H9 (cell line): ENCODE measurements around the gene RPRD1B. TPM values are rescaled to one million over a fixed set of nuclear protein-coding genes. Genes with fewer than 3 reads are reported as not detected.

Experiments used
- DNase-seq: peaks from one replicate; pipeline ENCODE4 v3.0.0-alpha.2; 2017
- H2AFZ ChIP-seq: one replicate; pipeline ENCODE4 v1.6.1; 2013; ENCODE audit warnings: mild to moderate bottlenecking, low read length, control low read depth, moderate library complexity
- H2AK5ac ChIP-seq: 2 replicates; pipeline ENCODE4 v1.6.1; 2013; ENCODE audit warnings: low read length, control low read depth, mixed read lengths; ENCODE audit not compliant: insufficient read length
- H2BK120ac ChIP-seq: one replicate; pipeline ENCODE4 v1.6.1; 2013; ENCODE audit warnings: low read depth, mild to moderate bottlenecking, low read length, control low read depth, inconsistent platforms; ENCODE audit not compliant: poor library complexity, severe bottlenecking
- H2BK12ac ChIP-seq: 2 replicates; pipeline ENCODE4 v1.6.1; 2013; ENCODE audit warnings: low read length, control low read depth, mixed read lengths, low read depth; ENCODE audit not compliant: insufficient read length
- H2BK15ac ChIP-seq: 2 replicates; pipeline ENCODE4 v1.6.1; 2013; ENCODE audit warnings: low read depth, low read length, control low read depth
- H2BK20ac ChIP-seq: one replicate; pipeline ENCODE4 v1.6.1; 2013; ENCODE audit warnings: low read depth, mild to moderate bottlenecking, low read length, control low read depth, inconsistent platforms; ENCODE audit not compliant: poor library complexity, severe bottlenecking
- H2BK5ac ChIP-seq: 2 replicates; pipeline ENCODE4 v1.6.1; 2013; ENCODE audit warnings: low read length, control low read depth, mixed read lengths; ENCODE audit not compliant: insufficient read length
- H3K14ac ChIP-seq: 2 replicates; pipeline ENCODE4 v1.6.1; 2013; ENCODE audit warnings: low read length, control low read depth; ENCODE audit not compliant: insufficient read depth
- H3K18ac ChIP-seq: 2 replicates; pipeline ENCODE4 v1.6.1; 2013; ENCODE audit warnings: low read depth, mild to moderate bottlenecking, mixed read lengths, low read length, control low read depth; ENCODE audit not compliant: insufficient read length
- H3K23ac ChIP-seq: 2 replicates; pipeline ENCODE4 v1.6.1; 2013; ENCODE audit warnings: low read length, control low read depth, mixed read lengths, low read depth; ENCODE audit not compliant: insufficient read length
- H3K23me2 ChIP-seq: 2 replicates; pipeline ENCODE4 v1.6.1; 2013; ENCODE audit warnings: low read depth, mild to moderate bottlenecking, mixed read lengths, low read length, control low read depth; ENCODE audit not compliant: insufficient read length, poor library complexity, severe bottlenecking
- H3K27ac ChIP-seq: 2 replicates; pipeline ENCODE4 v1.5.1; 2013; ENCODE audit warnings: low read length, control low read depth, mixed read lengths, low read depth; ENCODE audit not compliant: insufficient read length
- H3K27me3 ChIP-seq: 2 replicates; pipeline ENCODE4 v1.6.1; 2013; ENCODE audit warnings: low read length, control low read depth, inconsistent platforms; ENCODE audit not compliant: insufficient read depth
- H3K4ac ChIP-seq: 2 replicates; pipeline ENCODE4 v1.6.1; 2013; ENCODE audit warnings: low read depth, mild to moderate bottlenecking, control low read depth, inconsistent platforms, low read length, moderate library complexity
- H3K4me1 ChIP-seq: 2 replicates; pipeline ENCODE4 v1.6.1; 2013; ENCODE audit warnings: low read length, control low read depth, inconsistent platforms; ENCODE audit not compliant: insufficient read depth
- H3K4me2 ChIP-seq: 2 replicates; pipeline ENCODE4 v1.6.1; 2013; ENCODE audit warnings: low read length, control low read depth, mixed read lengths; ENCODE audit not compliant: insufficient read length, insufficient read depth
- H3K56ac ChIP-seq: 2 replicates; pipeline ENCODE4 v1.6.1; 2013; ENCODE audit warnings: low read depth, mild to moderate bottlenecking, mixed read lengths, low read length, control low read depth; ENCODE audit not compliant: insufficient read length
- H3K79me1 ChIP-seq: 2 replicates; pipeline ENCODE4 v1.6.1; 2013; ENCODE audit warnings: low read depth, mild to moderate bottlenecking, moderate library complexity, low read length, control low read depth, inconsistent platforms; ENCODE audit not compliant: insufficient read depth, poor library complexity, severe bottlenecking
- H3K79me2 ChIP-seq: 2 replicates; pipeline ENCODE4 v1.6.1; 2013; ENCODE audit warnings: low read length, control low read depth, inconsistent platforms; ENCODE audit not compliant: insufficient read depth
- H3K9ac ChIP-seq: 2 replicates; pipeline ENCODE4 v1.6.1; 2013; ENCODE audit warnings: low read length, control low read depth, mixed read lengths; ENCODE audit not compliant: insufficient read length; ENCODE audit errors: extremely low read depth
- H3K9me3 ChIP-seq: one replicate; pipeline ENCODE4 v1.6.1; 2013; ENCODE audit warnings: low read depth, low read length, inconsistent platforms; ENCODE audit not compliant: control insufficient read depth
- H3T11ph ChIP-seq: one replicate; pipeline ENCODE4 v1.6.1; 2013; ENCODE audit warnings: mild to moderate bottlenecking, low read length, control low read depth, inconsistent platforms
- H4K20me1 ChIP-seq: one replicate; pipeline ENCODE4 v1.6.1; 2013; ENCODE audit not compliant: control insufficient read depth, insufficient read length, insufficient read depth
- H4K5ac ChIP-seq: 2 replicates; pipeline ENCODE4 v1.6.1; 2013; ENCODE audit warnings: low read depth, mild to moderate bottlenecking, mixed read lengths, low read length, control low read depth; ENCODE audit not compliant: insufficient read length
- H4K8ac ChIP-seq: replicated peaks from 2 replicates; pipeline ENCODE4 v1.6.1; 2013; ENCODE audit warnings: low read length, control low read depth, mixed read lengths, low read depth; ENCODE audit not compliant: insufficient read length
- H4K91ac ChIP-seq: 2 replicates; pipeline ENCODE4 v1.6.1; 2013; ENCODE audit warnings: low read depth, mild to moderate bottlenecking, moderate library complexity, mixed read lengths, low read length, control low read depth; ENCODE audit not compliant: insufficient read length
- H3K27ac Mint-ChIP-seq, 3 experiments: 2 replicates in 2 of 3; 3 replicates in 1 of 3; pipeline ENCODE4 v1.8.0; 2020 to 2021; ENCODE audit warnings: mixed read lengths in 3 of 3, mild to moderate bottlenecking in 1 of 3, moderate library complexity in 1 of 3
- H3K27me3 Mint-ChIP-seq: 2 replicates; pipeline ENCODE4 v1.8.0; 2021; ENCODE audit warnings: low read depth, mild to moderate bottlenecking, moderate library complexity, mixed read lengths
- H3K36me3 Mint-ChIP-seq, 3 experiments: 2 replicates in 2 of 3; 3 replicates in 1 of 3; pipeline ENCODE4 v1.8.0; 2020 to 2021; ENCODE audit warnings: low read depth in 3 of 3, mixed read lengths in 3 of 3; ENCODE audit not compliant: insufficient read depth in 1 of 3
- H3K4me1 Mint-ChIP-seq, 2 experiments: 2 replicates each; pipeline ENCODE4 v1.8.0; 2020; ENCODE audit warnings: mixed read lengths in 2 of 2
- H3K4me3 Mint-ChIP-seq, 2 experiments: 2 replicates in 1 of 2; 3 replicates in 1 of 2; pipeline ENCODE4 v1.8.0; 2020 to 2021; ENCODE audit warnings: mild to moderate bottlenecking in 2 of 2, mixed read lengths in 2 of 2, moderate library complexity in 1 of 2
- H3K9me3 Mint-ChIP-seq, 2 experiments: 2 replicates in 1 of 2; 3 replicates in 1 of 2; pipeline ENCODE4 v1.8.0; 2020; ENCODE audit warnings: mild to moderate bottlenecking in 2 of 2, mixed read lengths in 2 of 2, moderate library complexity in 1 of 2
- WGBS: extraction: QIAGEN DNeasy Blood & Tissue Kit; methylation state at CpG from one replicate; pipeline ENCODE4 v1.1.7; 2013; ENCODE audit warnings: missing lambda C conversion rate, low lambda C conversion rate, mixed read lengths; ENCODE audit not compliant: insufficient read length; ENCODE audit errors: extremely low coverage; 5-methylcytosine and 5-hydroxymethylcytosine counted together
- total RNA-seq: library from RNA; stranded (reverse); gene quantifications from 2 replicates; pipeline ENCODE4 v1.2.1, GENCODE V29; 2021
- TF ChIP-seq, protein P1 (sequence below): fragments of 200-600 bp; sonication (generic); conservative IDR thresholded peaks from 3 replicates; pipeline ENCODE4 v1.8.0; 2021; ENCODE audit warnings: antibody characterized with exemption, mild to moderate bottlenecking

The RPRD1B gene
- total RNA-seq, 1 experiment from 2014 or later = 34.3 TPM

DNA sequence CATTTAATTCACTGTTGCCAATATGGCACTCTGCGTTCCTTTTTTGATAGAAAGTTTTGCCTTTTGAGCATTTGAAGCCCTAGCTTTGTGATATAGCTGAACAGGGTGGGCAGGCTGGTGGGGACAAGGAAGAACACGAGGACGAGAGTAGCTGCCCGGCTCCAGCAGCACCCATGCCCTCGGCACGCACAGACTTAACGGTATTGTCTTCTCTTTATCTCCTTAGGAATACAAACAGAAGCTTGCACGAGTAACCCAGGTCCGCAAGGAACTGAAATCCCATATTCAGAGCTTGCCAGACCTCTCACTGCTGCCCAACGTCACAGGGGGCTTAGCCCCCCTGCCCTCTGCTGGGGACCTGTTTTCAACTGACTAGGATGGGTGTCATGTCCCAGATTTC lies 56.0 kb downstream of the RPRD1B start:
- Histone ChIP-seq H3K4ac (no peak overlapping the region), H2AFZ (no peak overlapping the region), H3K23ac (no peak overlapping the region), H4K8ac (no peak overlapping the region), H3K18ac (no peak overlapping the region), H3K79me2 (no peaks in the 10 kb centered on the region), H2AK5ac (no peak overlapping the region), H4K5ac (no peak overlapping the region), H3K4me2 (no peak overlapping the region), H2BK12ac (no peak overlapping the region), H3K27ac (no peak overlapping the region), H3T11ph (no peak overlapping the region), H3K56ac (no peak overlapping the region), H3K9ac (no peak overlapping the region), H3K9me3 (no peaks in the 10 kb centered on the region), H3K14ac (no peak overlapping the region), H2BK5ac (no peak overlapping the region), H3K79me1 (no peaks in the 10 kb centered on the region), H2BK120ac (no peak overlapping the region), H3K23me2 (no peaks in the 10 kb centered on the region), H3K27me3 (no peaks in the 10 kb centered on the region), H3K4me1 (no peaks in the 10 kb centered on the region), H2BK20ac (no peak overlapping the region), H4K20me1 (no peaks in the 10 kb centered on the region), H2BK15ac (no peak overlapping the region), H4K91ac (no peak overlapping the region)
- Mint-ChIP-seq H3K27me3 (no peaks in the 10 kb centered on the region; the same call in 1 of the 2 replicates), H3K27ac (no peak overlapping the region), H3K9me3 (no peaks in the 10 kb centered on the region), H3K4me1 (no peaks in the 10 kb centered on the region), H3K36me3 (peaks cover 9 to 65% (median 35%) of the 10 kb centered on the region in 3 experiments; a peak in 6 of 7 replicates), H3K4me3 (no peak overlapping the region)
- TF ChIP-seq, protein P1, sequence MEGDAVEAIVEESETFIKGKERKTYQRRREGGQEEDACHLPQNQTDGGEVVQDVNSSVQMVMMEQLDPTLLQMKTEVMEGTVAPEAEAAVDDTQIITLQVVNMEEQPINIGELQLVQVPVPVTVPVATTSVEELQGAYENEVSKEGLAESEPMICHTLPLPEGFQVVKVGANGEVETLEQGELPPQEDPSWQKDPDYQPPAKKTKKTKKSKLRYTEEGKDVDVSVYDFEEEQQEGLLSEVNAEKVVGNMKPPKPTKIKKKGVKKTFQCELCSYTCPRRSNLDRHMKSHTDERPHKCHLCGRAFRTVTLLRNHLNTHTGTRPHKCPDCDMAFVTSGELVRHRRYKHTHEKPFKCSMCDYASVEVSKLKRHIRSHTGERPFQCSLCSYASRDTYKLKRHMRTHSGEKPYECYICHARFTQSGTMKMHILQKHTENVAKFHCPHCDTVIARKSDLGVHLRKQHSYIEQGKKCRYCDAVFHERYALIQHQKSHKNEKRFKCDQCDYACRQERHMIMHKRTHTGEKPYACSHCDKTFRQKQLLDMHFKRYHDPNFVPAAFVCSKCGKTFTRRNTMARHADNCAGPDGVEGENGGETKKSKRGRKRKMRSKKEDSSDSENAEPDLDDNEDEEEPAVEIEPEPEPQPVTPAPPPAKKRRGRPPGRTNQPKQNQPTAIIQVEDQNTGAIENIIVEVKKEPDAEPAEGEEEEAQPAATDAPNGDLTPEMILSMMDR = no peak
- no CpG with 5 or more reads among the region's 10 CpGs for WGBS
- no peak for DNase-seq
